Left ventricle myocardium inferior (tissue), 1 donor: ENCODE measurements around the gene SLC6A9. TPM values are rescaled to one million over a fixed set of nuclear protein-coding genes. Genes with fewer than 3 reads are reported as not detected.

Experiments used
- DNase-seq: peaks from one replicate; pipeline ENCODE4 v3.0.0-alpha.2; 2020
- H3K27ac ChIP-seq: fragments of 200-600 bp; replicated peaks from 2 replicates; pipeline ENCODE4 v1.8.0; 2021
- H3K27me3 ChIP-seq: fragments of 200-600 bp; 2 replicates; pipeline ENCODE4 v1.8.0; 2021; ENCODE audit warnings: low read depth
- H3K36me3 ChIP-seq: fragments of 200-600 bp; 2 replicates; pipeline ENCODE4 v1.8.0; 2021
- H3K4me1 ChIP-seq: fragments of 200-600 bp; 2 replicates; pipeline ENCODE4 v1.8.0; 2021
- H3K4me3 ChIP-seq: fragments of 200-600 bp; 2 replicates; pipeline ENCODE4 v1.8.0; 2021; ENCODE audit warnings: mild to moderate bottlenecking, moderate library complexity
- H3K9me3 ChIP-seq: fragments of 200-600 bp; replicated peaks from 2 replicates; pipeline ENCODE4 v1.8.0; 2021
- CTCF ChIP-seq: fragments of 200-600 bp; IDR thresholded peaks from 2 replicates; pipeline ENCODE4 v1.8.0; 2021; ENCODE audit warnings: antibody characterized with exemption, mild to moderate bottlenecking, borderline replicate concordance
- intact Hi-C: fragments of 100-400 bp; cut with micrococcal nuclease; formaldehyde crosslinking; loops from one replicate; pipeline ENCODE4 v1.11.0; 2022
- total RNA-seq: library from RNA; stranded (reverse); fragmentation: NEBNext Ultra II Directional; extraction: Animal tissue kit (Norgen Biotek cat#: 25700); gene quantifications from one replicate; pipeline ENCODE4 v1.2.1, GENCODE V29; 2021
- donor health status: DM: no; HTN: yes; CAD: no; lungs with severe emphysema.

The SLC6A9 gene
- total RNA-seq, 1 donor from 2014 or later, result 1.2 TPM

- Histone ChIP-seq H3K36me3 (peaks cover 9% of the 10 kb centered on the region), H3K9me3 (no peaks in the 10 kb centered on the region), H3K4me1 (peaks cover 76% of the 10 kb centered on the region), H3K4me3 (peak overlapping the region; percentile 85), H3K27me3 (no peaks in the 10 kb centered on the region), H3K27ac (peak overlapping the region; percentile 97)
- no peak for TF ChIP-seq CTCF
- intact Hi-C loops, result no loop called here
- no peak for DNase-seq
These were observed 83.3 kb downstream of the SLC6A9 start for GRCh38 chr1:43947874-43948437.

DNA sequence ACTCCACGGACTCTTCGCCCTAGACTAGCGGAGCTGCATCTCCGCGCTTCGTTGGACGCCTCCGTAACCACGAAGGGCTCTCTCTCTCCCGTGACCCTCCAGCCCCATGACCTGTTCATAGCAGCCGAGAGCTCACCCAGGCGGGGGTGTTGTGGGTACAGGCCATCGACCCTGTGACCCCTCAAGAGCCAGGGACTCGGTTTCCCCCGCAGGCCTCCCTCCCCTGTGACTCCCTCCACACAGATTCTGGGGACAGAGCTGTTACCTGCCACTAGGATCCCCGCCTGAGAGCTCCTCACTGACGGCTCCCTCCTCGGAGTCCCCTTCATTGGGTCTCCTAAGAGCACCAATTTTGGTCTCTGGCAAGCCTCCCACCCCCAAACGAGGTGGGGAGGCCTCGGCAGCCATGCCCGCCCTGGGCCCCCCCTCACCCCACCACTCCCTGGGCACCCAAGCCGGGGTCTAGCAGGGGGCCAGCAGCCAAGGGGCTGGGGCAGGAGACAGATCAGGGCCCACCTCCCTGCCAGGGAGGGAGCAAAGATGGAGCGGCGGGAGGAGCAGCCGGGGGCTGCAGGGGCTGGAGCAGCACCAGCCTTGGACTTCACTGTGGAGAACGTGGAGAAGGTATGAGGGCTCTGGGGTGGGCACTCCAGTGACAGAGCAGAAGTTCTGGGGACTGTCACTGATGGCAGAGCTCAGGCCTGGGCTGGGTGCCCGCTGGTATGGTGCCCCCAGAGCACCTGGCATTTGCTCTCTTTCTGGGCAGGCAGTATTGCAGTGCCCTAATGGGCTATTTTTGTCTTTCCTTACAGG lies 84.0 kb downstream of the SLC6A9 start:
- Histone ChIP-seq H3K9me3 (no peaks in the 10 kb centered on the region), H3K4me3 (peak overlapping the region; percentile 85), H3K27ac (peak overlapping the region; percentile 97), H3K4me1 (peaks cover 69% of the 10 kb centered on the region), H3K27me3 (no peaks in the 10 kb centered on the region), H3K36me3 (peaks cover 9% of the 10 kb centered on the region)
- peak; percentile 58 for DNase-seq
- intact Hi-C loops, result no loop called here
- TF ChIP-seq CTCF, result no peak

Other genes with a start within 250 kb of the SLC6A9 start
- 0.14 TPM for gene ARTN, start 97.7 kb downstream of the SLC6A9 start, total RNA-seq
- 57.4 TPM for gene IPO13, start 84.5 kb downstream of the SLC6A9 start, total RNA-seq
- 18.2 TPM for gene DPH2, start 61.5 kb downstream of the SLC6A9 start, total RNA-seq
- 80.6 TPM for gene ATP6V0B, start 56.5 kb downstream of the SLC6A9 start, total RNA-seq
- gene B4GALT2, start 52.3 kb downstream of the SLC6A9 start, total RNA-seq, result 40.3 TPM
- gene CCDC24, start 39.9 kb downstream of the SLC6A9 start, total RNA-seq, result 1.4 TPM
- not detected for gene KLF17, start 87.4 kb upstream of the SLC6A9 start, total RNA-seq
- not detected for gene KLF18, start 110.2 kb upstream of the SLC6A9 start, total RNA-seq
- 26.7 TPM for gene DMAP1, start 182.0 kb upstream of the SLC6A9 start, total RNA-seq